Lower leg skin (tissue), 4 donors: ENCODE measurements around the gene SH3D21. TPM values are rescaled to one million over a fixed set of nuclear protein-coding genes. Genes with fewer than 3 reads are reported as not detected.
A peak's percentile ranks its signal among the peaks of the same experiment; 100 is the strongest.

Experiments used
- DNase-seq, 2 donors: peaks; one replicate each; pipeline ENCODE4 v3.0.0-alpha.2; 2019; ENCODE audit warnings: low spot score in 2 of 2
- H3K4me3 ChIP-seq: fragments of 200-600 bp; sonication (generic); 2 replicates; pipeline ENCODE4 v1.5.1; 2017; ENCODE audit warnings: mild to moderate bottlenecking, low read depth; ENCODE audit not compliant: poor library complexity, severe bottlenecking
- POLR2A ChIP-seq, 2 donors: fragments of 450-650 bp; IDR thresholded peaks; one replicate each; pipeline ENCODE4 v1.6.1; 2016 to 2017; ENCODE audit warnings: antibody characterized with exemption in 2 of 2, mild to moderate bottlenecking in 1 of 2, moderate library complexity in 1 of 2
- WGBS, 2 donors: methylation state at CpG; one replicate each; pipeline ENCODE4 v1.1.5; 2018; 5-methylcytosine and 5-hydroxymethylcytosine counted together
- intact Hi-C: fragments of 100-400 bp; cut with DNase I; formaldehyde crosslinking; loops from one replicate; pipeline ENCODE4 v1.15.0; 2023; ENCODE audit warnings: low total_unique reads
- total RNA-seq, 4 donors: library from RNA; depleted of rRNA; stranded (reverse); fragments of >200 nt; gene quantifications; one replicate each; pipeline ENCODE4 v1.1.0, GENCODE V29; 2016
- TF ChIP-seq, protein P1 (sequence below), 3 donors: fragments of 450-650 bp; IDR thresholded peaks; one replicate each; pipeline ENCODE4 v1.5.1; 2016; ENCODE audit warnings: antibody characterized with exemption in 3 of 3, mild to moderate bottlenecking in 3 of 3, moderate library complexity in 2 of 3

The SH3D21 gene
- total RNA-seq, 4 donors from 2014 or later = 9.8 to 20.9 (median 14.6) TPM

DNA sequence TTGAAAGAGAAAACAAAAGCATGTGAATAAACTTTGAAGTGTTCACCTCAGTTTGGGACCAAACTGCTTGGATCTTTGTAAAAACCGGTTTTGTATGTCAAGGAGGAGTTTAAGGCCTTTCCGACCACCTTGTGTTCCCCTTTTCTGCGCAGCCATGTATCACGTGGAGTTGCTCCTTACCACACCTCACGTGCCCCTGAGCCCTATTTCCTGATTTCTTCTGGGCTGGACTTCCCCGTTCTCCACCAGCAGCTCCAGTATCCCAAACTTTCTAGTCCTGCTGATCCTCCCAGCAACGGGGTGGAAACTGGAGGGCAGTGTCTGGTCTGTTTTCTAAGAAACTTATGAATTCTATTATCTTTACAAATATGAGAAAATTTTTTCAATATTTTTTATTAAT, 1.6 kb upstream of the SH3D21 start:
- TF ChIP-seq, protein P1, sequence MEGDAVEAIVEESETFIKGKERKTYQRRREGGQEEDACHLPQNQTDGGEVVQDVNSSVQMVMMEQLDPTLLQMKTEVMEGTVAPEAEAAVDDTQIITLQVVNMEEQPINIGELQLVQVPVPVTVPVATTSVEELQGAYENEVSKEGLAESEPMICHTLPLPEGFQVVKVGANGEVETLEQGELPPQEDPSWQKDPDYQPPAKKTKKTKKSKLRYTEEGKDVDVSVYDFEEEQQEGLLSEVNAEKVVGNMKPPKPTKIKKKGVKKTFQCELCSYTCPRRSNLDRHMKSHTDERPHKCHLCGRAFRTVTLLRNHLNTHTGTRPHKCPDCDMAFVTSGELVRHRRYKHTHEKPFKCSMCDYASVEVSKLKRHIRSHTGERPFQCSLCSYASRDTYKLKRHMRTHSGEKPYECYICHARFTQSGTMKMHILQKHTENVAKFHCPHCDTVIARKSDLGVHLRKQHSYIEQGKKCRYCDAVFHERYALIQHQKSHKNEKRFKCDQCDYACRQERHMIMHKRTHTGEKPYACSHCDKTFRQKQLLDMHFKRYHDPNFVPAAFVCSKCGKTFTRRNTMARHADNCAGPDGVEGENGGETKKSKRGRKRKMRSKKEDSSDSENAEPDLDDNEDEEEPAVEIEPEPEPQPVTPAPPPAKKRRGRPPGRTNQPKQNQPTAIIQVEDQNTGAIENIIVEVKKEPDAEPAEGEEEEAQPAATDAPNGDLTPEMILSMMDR (IDR thresholded peaks at IDR 0.05) = no peak
- WGBS, 2 donors = 67 to 68% methylated on average over 7 of the region's 7 CpGs
- intact Hi-C loops = no loop called here
- DNase-seq = peak; percentile 44 to 86
- H3K4me3 ChIP-seq = no peak overlapping the region

DNA sequence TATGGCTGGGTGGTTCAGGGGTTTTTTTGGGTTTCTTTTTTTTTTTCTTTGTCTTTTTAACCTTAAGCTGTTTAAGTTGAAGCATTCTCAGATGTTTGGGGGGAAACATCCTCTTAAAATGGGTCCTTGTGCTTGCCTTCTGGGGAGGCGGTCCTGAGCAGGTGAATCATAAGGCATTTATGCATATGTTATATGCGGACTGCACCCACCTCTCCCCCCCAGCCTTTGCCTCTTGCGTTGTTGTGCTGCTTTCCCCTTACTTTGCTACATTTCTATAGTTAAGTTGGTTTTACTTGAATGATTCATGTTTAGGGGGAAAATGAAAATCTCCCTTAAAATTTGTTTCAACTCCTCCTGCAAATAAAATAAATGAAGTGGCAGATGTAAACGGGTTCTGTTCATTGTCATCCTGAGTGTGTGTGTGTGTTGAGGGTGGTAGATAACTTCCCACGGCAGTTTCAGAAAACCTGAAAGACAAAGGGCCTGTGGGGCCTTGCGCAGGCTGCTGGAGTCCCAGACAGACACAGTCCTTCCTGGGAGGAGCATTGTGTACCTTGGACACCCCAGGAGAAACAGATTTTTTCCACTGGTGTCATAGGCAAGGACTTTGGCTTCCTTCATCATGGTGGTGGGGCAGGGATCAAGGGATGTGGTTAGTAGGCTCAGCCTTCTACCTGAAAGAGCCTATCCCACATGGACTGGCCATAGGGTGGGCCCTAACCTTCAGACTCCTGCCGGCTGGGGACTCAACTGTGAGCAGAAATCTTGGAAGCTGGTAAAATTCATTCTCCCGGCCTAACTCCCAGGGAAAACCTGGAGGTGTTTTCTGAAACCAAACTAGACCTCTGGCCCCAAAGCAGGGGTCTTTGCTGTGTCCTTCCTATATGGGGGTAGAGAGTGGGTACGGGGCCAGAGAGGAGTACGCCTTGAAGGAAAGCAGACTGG, 926 bp upstream of the SH3D21 start:
- WGBS, 2 donors = 58 to 68% methylated on average over 10 of the region's 10 CpGs
- TF ChIP-seq POLR2A (IDR thresholded peaks at IDR 0.05) = no peak
- TF ChIP-seq, protein P1 (IDR thresholded peaks at IDR 0.05) = no peak
- DNase-seq = peak in 1 of 2 donors; percentile 57
- no peak overlapping the region for H3K4me3 ChIP-seq
- intact Hi-C loops = no loop called here

DNA sequence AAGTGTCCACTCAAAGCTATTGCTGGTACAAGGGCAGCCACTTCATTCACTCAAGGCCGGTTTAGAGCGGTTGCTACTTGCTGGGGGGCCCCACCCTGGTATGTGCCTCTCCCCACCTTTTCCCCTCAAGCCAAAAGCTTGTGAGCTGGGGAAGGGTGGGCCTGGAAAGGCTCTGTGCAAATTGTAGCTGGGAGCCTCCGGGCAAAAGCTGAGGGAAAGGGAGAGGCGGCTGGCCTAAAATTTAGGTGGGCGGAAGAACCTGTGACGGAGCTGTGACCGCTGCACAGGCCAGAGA, 306 bp upstream of the SH3D21 start:
- peak in 1 of 2 donors; percentile 85 for DNase-seq
- H3K4me3 ChIP-seq = no peak overlapping the region
- 28 to 51% methylated on average over 7 of the region's 7 CpGs for WGBS, 2 donors
- no peak for TF ChIP-seq POLR2A (IDR thresholded peaks at IDR 0.05)
- TF ChIP-seq, protein P1 (IDR thresholded peaks at IDR 0.05) = no peak
- intact Hi-C loops = no loop called here

DNA sequence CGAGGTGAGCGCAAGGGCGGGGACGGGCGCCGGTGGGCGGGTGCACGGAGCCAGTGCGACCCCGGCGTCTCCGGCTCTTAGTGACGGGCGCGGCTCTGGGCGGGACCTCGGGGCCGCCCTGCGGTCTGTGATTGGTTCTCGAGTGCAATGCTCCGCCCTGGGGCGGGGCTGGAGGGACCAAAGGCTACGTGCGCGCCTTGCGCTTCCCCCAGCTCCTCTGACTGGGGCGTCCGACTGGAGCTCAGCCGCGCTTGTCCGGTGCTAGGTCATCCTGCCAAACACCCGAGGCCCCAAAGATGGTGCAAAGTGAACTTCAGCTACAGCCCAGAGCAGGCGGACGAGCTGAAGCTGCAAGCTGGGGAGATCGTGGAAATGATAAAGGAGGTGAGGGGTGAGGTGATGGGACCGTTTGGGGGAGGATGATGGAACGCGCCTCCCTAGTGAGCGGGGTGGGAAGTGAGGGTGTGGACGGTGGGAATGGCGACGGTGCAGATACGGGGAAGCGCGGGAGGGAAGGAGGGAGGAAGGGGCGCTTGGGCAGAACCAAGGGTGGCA, 811 bp downstream of the SH3D21 start:
- DNase-seq = peak; percentile 89 to 98
- 1 to 2% methylated on average over 37 to 46 of the region's 46 CpGs for WGBS, 2 donors
- TF ChIP-seq, protein P1 (IDR thresholded peaks at IDR 0.05) = no peak
- TF ChIP-seq POLR2A (IDR thresholded peaks at IDR 0.05) = no peak
- intact Hi-C loops = no loop called here
- H3K4me3 ChIP-seq = peak overlapping the region; percentile 60

DNA sequence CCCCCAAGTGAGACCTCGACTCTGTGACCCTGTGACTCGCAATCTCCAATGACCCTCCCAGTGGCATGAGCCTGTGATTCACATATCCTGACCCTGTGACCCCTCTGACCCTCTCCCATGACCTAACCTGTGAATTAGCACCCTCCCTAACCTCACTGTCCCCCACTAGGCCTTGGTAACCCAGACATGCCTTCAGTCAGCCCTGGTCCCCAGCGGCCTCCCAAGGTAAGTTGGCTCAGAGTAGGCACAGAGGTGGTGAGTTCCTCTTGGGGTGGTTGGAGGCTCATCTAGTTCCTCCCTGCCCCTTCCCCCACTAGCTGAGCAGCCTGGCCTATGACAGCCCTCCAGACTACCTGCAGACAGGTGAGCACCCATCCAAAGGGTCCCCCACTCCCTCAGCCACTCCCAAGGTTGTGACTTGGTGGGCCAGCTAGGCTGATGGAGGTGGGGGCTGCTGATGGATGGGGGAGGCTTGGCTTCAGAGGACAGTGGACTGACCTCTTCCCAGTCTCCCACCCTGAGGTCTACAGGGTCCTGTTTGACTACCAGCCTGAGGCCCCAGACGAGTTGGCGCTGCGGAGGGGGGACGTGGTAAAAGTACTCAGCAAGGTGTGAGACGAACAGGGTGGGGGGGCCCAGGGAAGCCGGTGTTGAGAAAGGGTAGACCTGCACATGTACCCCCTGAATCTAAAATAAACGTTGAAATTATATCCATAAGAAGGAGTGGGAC, 1.6 kb downstream of the SH3D21 start:
- peak in 1 of 2 donors; percentile 86 for DNase-seq
- WGBS, 2 donors = 87 to 90% methylated on average over 9 of the region's 10 CpGs

More for the DNA sequence above, 1.6 kb downstream of the SH3D21 start:
- no peak for TF ChIP-seq POLR2A (IDR thresholded peaks at IDR 0.05)
- TF ChIP-seq, protein P1 (IDR thresholded peaks at IDR 0.05) = no peak
- intact Hi-C loops = no loop called here
- no peak overlapping the region for H3K4me3 ChIP-seq
